Neuronal stem cell (in vitro differentiated cells): ENCODE data around the gene ERVH48-1.
A peak's percentile ranks its signal among the peaks of the same experiment; 100 is the strongest.

ENCODE experiments used
- DNase-seq: peaks from one replicate; pipeline ENCODE4 v3.0.0-alpha.2; 2013; ENCODE audit warnings: low spot score
- H2AFZ ChIP-seq: one replicate; pipeline ENCODE4 v1.6.1; 2013; ENCODE audit warnings: mild to moderate bottlenecking, low read length, inconsistent platforms
- H2AK5ac ChIP-seq: 2 replicates; pipeline ENCODE4 v1.6.1; 2013; ENCODE audit warnings: low read depth, mild to moderate bottlenecking, inconsistent platforms, low read length, moderate library complexity, mixed read lengths
- H2BK120ac ChIP-seq: 2 replicates; pipeline ENCODE4 v1.6.1; 2013; ENCODE audit warnings: low read depth, mild to moderate bottlenecking, inconsistent platforms, low read length, moderate library complexity, mixed read lengths
- H2BK12ac ChIP-seq: one replicate; pipeline ENCODE4 v1.6.1; 2013; ENCODE audit warnings: low read length, inconsistent platforms
- H2BK15ac ChIP-seq: 2 replicates; pipeline ENCODE4 v1.6.1; 2013; ENCODE audit warnings: mild to moderate bottlenecking, low read length, inconsistent platforms, mixed read lengths
- H2BK5ac ChIP-seq: one replicate; pipeline ENCODE4 v1.6.1; 2013; ENCODE audit warnings: inconsistent platforms, mild to moderate bottlenecking, low read length, moderate library complexity
- H3K14ac ChIP-seq: one replicate; pipeline ENCODE4 v1.6.1; 2013; ENCODE audit warnings: low read length, inconsistent platforms
- H3K18ac ChIP-seq: 2 replicates; pipeline ENCODE4 v1.6.1; 2013; ENCODE audit warnings: low read length, inconsistent platforms
- H3K23ac ChIP-seq: 2 replicates; pipeline ENCODE4 v1.6.1; 2013; ENCODE audit warnings: low read depth, mild to moderate bottlenecking, mixed read lengths, low read length, inconsistent platforms; ENCODE audit not compliant: poor library complexity
- H3K27ac ChIP-seq: replicated peaks from 3 replicates; pipeline ENCODE4 v1.5.1; 2013; ENCODE audit warnings: low read length, inconsistent platforms
- H3K27me3 ChIP-seq, 3 experiments: 2 replicates each; pipeline ENCODE4 v1.6.1; 2013; ENCODE audit warnings: low read length in 3 of 3, mild to moderate bottlenecking in 2 of 3, inconsistent platforms in 1 of 3, low read depth in 1 of 3, mixed read lengths in 1 of 3, moderate library complexity in 1 of 3; ENCODE audit not compliant: control insufficient read depth in 3 of 3, insufficient read depth in 3 of 3
- H3K36me3 ChIP-seq, 2 donors: replicated peaks in 1 of 2; 2 replicates each; pipeline ENCODE4 v1.6.1; 2013; ENCODE audit warnings: low read length in 2 of 2; ENCODE audit not compliant: control insufficient read depth in 2 of 2, insufficient read depth in 2 of 2
- H3K4ac ChIP-seq: 2 replicates; pipeline ENCODE4 v1.6.1; 2013; ENCODE audit warnings: inconsistent platforms, mild to moderate bottlenecking, low read length, moderate library complexity
- H3K4me1 ChIP-seq, 2 donors: 1 replicate in 1 of 2; 2 replicates in 1 of 2; pipeline ENCODE4 v1.6.1; 2013; ENCODE audit warnings: low read length in 2 of 2, low read depth in 1 of 2; ENCODE audit not compliant: control insufficient read depth in 2 of 2, insufficient read depth in 1 of 2
- H3K4me2 ChIP-seq: one replicate; pipeline ENCODE4 v1.6.1; 2013; ENCODE audit warnings: mild to moderate bottlenecking, low read length, inconsistent platforms; ENCODE audit not compliant: insufficient read depth, poor library complexity, severe bottlenecking
- H3K4me3 ChIP-seq, 2 donors: 2 replicates each; pipeline ENCODE4 v1.5.1; 2013; ENCODE audit warnings: low read length in 2 of 2, mild to moderate bottlenecking in 2 of 2, inconsistent platforms in 1 of 2, moderate library complexity in 1 of 2
- H3K79me1 ChIP-seq: one replicate; pipeline ENCODE4 v1.6.1; 2013; ENCODE audit warnings: low read depth, mild to moderate bottlenecking, inconsistent platforms, low read length, moderate library complexity
- H3K9ac ChIP-seq: one replicate; pipeline ENCODE4 v1.6.1; 2013; ENCODE audit warnings: mild to moderate bottlenecking, low read depth, low read length, inconsistent platforms; ENCODE audit not compliant: poor library complexity
- H3K9me3 ChIP-seq, 2 donors: replicated peaks in 1 of 2; 2 replicates each; pipeline versions ENCODE3 to v1.6.1; 2013; ENCODE audit warnings: low read length in 2 of 2, mild to moderate bottlenecking in 2 of 2, inconsistent platforms in 1 of 2, low read depth in 1 of 2, mixed read lengths in 1 of 2, moderate library complexity in 1 of 2; ENCODE audit not compliant: control insufficient read depth in 2 of 2, insufficient read depth in 1 of 2
- H4K8ac ChIP-seq: one replicate; pipeline ENCODE4 v1.6.1; 2013; ENCODE audit warnings: low read depth, mild to moderate bottlenecking, inconsistent platforms, low read length, moderate library complexity
- H4K91ac ChIP-seq: one replicate; pipeline ENCODE4 v1.6.1; 2013; ENCODE audit warnings: low read length, low read depth, mild to moderate bottlenecking, inconsistent platforms; ENCODE audit not compliant: poor library complexity
- WGBS, 2 donors: extraction: QIAGEN DNeasy Blood & Tissue Kit; methylation state at CpG; one replicate each; pipeline ENCODE4 v1.1.7; 2013; ENCODE audit warnings: missing lambda C conversion rate in 2 of 2, mixed read lengths in 1 of 2; ENCODE audit not compliant: insufficient read length in 2 of 2, insufficient replicate concordance in 1 of 2; ENCODE audit errors: extremely low coverage in 2 of 2; 5-methylcytosine and 5-hydroxymethylcytosine counted together

The ERVH48-1 gene

DNA sequence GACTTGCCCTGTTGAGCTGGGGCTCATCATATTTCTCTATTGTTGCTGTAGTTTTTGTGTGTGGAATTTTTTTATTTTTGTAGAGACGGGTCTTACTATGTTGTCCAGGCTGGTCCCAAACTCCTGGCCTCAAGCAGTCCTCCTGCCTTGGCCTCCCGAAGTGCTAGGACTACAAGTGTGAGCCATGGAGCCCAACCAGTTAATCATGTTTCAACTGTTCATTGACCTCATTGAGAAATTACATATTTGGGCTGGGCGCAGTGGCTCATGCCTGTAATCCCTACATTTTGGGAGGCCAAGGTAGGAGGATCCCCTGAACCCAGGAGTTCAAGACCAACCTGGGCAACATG is 39.8 kb upstream of the ERVH48-1 start:
- peak overlapping the region; percentile 8 for H3K14ac ChIP-seq
- no CpG with 5 or more reads among the region's 3 CpGs for WGBS, 2 donors
- no peak overlapping the region for H4K91ac ChIP-seq
- H3K23ac ChIP-seq: no peak overlapping the region
- H3K4ac ChIP-seq: no peak overlapping the region
- H3K36me3 ChIP-seq: no peaks in the 10 kb centered on the region
- H3K27me3 ChIP-seq: no peaks in the 10 kb centered on the region
- no peak overlapping the region for H3K27ac ChIP-seq
- no peak overlapping the region for H2BK12ac ChIP-seq
- peak overlapping the region; percentile 81 for H2AK5ac ChIP-seq
- no peak overlapping the region for H2AFZ ChIP-seq
- no peak overlapping the region for H3K4me2 ChIP-seq
- no peak overlapping the region for H4K8ac ChIP-seq
- no peak overlapping the region for H3K9ac ChIP-seq
- H3K4me1 ChIP-seq: peaks cover 0 to 2% of the 10 kb centered on the region in 2 donors
- no peaks in the 10 kb centered on the region for H3K9me3 ChIP-seq
- no peak overlapping the region for H2BK5ac ChIP-seq
- H3K79me1 ChIP-seq: no peaks in the 10 kb centered on the region
- no peak overlapping the region for H3K18ac ChIP-seq
- H3K4me3 ChIP-seq: no peak overlapping the region
- H2BK120ac ChIP-seq: no peak overlapping the region
- no peak for DNase-seq
- no peak overlapping the region for H2BK15ac ChIP-seq

DNA sequence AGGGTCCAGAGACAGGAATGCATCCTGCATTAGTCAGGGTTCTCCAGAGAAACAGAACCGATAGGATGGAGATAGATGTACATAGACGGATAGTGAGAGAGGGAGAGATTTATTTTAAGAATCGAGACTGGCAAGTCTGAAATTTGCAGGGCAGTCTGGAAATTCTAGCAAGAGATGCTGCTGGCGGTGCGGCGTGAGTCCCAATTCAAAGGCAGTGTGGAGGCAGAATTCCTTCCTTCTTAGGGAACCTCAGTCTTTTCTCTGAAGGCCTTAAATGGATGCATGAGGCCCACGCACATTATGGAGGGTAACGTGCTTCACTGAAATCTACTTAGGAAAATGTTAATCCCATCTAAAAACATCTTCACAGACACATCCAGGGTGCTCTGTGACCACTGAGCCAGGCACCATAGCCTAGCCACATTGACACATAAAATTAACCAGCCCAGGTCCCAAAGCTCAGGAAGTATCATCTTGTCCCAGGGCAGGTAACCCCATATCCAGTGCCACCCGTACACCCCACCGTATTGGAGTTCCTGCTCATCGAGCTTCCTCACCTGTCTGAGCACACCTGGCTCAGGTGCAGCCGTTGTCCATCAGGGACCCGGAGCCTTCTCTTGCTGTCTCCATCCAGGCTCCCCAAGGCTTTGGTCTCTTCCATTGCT is 39.2 kb upstream of the ERVH48-1 start:
- H3K4me3 ChIP-seq: no peak overlapping the region
- no peaks in the 10 kb centered on the region for H3K9me3 ChIP-seq
- H2BK5ac ChIP-seq: no peak overlapping the region
- no peak overlapping the region for H3K27ac ChIP-seq
- H3K23ac ChIP-seq: no peak overlapping the region
- no peaks in the 10 kb centered on the region for H3K36me3 ChIP-seq
- no peak overlapping the region for H3K18ac ChIP-seq
- H2BK15ac ChIP-seq: no peak overlapping the region
- 100% methylated on average over 2 of the region's 13 CpGs; no CpG with 5 or more reads in 1 of the 2 donors for WGBS, 2 donors
- no peaks in the 10 kb centered on the region for H3K27me3 ChIP-seq
- no peak overlapping the region for H3K9ac ChIP-seq
- H2BK12ac ChIP-seq: no peak overlapping the region
- H2BK120ac ChIP-seq: no peak overlapping the region
- H4K8ac ChIP-seq: no peak overlapping the region
- peaks cover 0 to 2% of the 10 kb centered on the region in 2 donors for H3K4me1 ChIP-seq
- no peak for DNase-seq
- no peak overlapping the region for H4K91ac ChIP-seq
- peak overlapping the region; percentile 8 for H3K14ac ChIP-seq
- no peak overlapping the region for H3K4ac ChIP-seq
- H2AK5ac ChIP-seq: peak overlapping the region; percentile 81
- H2AFZ ChIP-seq: no peak overlapping the region
- H3K4me2 ChIP-seq: no peak overlapping the region
- H3K79me1 ChIP-seq: no peaks in the 10 kb centered on the region

DNA sequence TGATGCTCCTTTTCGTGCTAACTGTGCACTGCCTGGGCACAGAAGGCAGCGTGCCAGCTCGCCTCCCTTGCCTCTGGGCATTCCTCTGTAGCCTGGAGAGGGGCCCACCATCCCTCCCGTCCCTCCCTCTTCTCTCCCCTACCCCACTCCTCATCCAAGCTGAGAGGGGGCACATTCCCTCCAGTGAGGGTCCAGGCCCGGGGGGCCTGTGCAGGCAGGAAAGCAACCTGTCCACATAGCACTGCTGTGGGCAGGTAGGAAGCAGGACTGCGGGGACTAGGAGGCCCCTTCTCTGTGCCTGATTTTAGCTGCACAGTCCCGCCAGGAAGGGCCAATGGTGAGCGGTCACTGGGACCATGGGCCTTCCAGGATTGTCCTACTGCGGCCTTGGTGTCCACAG is 38.7 kb upstream of the ERVH48-1 start:
- Histone ChIP-seq H2BK12ac (no peak overlapping the region), H3K27ac (no peak overlapping the region), H4K8ac (no peak overlapping the region), H2BK15ac (no peak overlapping the region), H3K27me3 (no peaks in the 10 kb centered on the region), H4K91ac (no peak overlapping the region), H3K18ac (no peak overlapping the region), H2BK120ac (no peak overlapping the region), H3K23ac (no peak overlapping the region), H3K4ac (no peak overlapping the region), H2BK5ac (no peak overlapping the region), H3K4me2 (no peak overlapping the region), H2AFZ (no peak overlapping the region), H3K36me3 (no peaks in the 10 kb centered on the region), H3K9ac (no peak overlapping the region), H3K4me1 (peaks cover 0 to 2% of the 10 kb centered on the region in 2 donors), H3K9me3 (peaks cover 0 to under 1% of the 10 kb centered on the region in 2 donors), H3K4me3 (no peak overlapping the region), H2AK5ac (no peak overlapping the region), H3K14ac (no peak overlapping the region), H3K79me1 (no peaks in the 10 kb centered on the region)
- DNase-seq: no peak
- WGBS, 2 donors: no CpG with 5 or more reads among the region's 9 CpGs

DNA sequence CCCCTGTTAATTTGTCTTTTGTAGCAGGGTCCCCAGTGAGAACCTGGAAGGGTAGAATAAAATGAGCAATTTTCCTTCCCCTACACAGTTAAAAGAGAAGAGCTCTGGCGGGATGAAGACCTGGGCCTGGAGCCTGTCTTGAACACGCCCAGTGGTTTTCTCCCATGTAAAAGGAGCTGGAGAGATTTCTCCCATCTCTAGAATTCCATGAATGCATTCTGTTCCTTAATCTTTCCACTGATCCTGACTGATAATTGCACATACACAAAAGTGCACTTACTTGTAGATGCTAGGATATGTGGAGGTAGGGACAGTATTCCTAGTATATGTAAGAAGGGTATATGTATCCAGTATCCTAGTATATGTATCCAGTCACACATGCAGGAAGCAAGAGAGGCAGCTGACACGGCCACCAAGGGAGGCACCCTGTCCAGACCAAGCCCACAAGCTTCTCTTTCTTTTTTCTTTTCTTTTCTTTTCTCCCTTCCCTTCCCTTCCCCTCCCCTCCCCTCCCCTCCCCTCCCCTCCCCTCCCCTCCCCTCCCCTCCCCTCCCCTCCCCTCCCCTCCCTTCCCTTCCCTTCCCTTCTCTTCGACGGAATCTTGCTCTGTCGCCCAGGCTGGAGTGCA is 37.1 kb upstream of the ERVH48-1 start:
- no peak for DNase-seq
- no peak overlapping the region for H3K18ac ChIP-seq
- no peak overlapping the region for H2BK120ac ChIP-seq
- H3K4me2 ChIP-seq: no peak overlapping the region
- WGBS, 2 donors: no CpG with 5 or more reads among the region's 6 CpGs
- H3K79me1 ChIP-seq: no peaks in the 10 kb centered on the region
- H3K27me3 ChIP-seq: no peaks in the 10 kb centered on the region
- no peak overlapping the region for H4K91ac ChIP-seq
- H3K4ac ChIP-seq: no peak overlapping the region
- H2AFZ ChIP-seq: no peak overlapping the region
- H2BK5ac ChIP-seq: no peak overlapping the region
- peaks cover 0 to 2% of the 10 kb centered on the region in 2 donors for H3K4me1 ChIP-seq
- H3K14ac ChIP-seq: no peak overlapping the region
- no peak overlapping the region for H2AK5ac ChIP-seq
- H3K4me3 ChIP-seq: no peak overlapping the region
- H2BK12ac ChIP-seq: no peak overlapping the region
- no peaks in the 10 kb centered on the region for H3K36me3 ChIP-seq
- no peak overlapping the region for H3K9ac ChIP-seq
- no peak overlapping the region for H3K27ac ChIP-seq
- no peak overlapping the region for H4K8ac ChIP-seq
- H3K23ac ChIP-seq: no peak overlapping the region
- H3K9me3 ChIP-seq: peaks cover 0 to 2% of the 10 kb centered on the region in 2 donors
- H2BK15ac ChIP-seq: no peak overlapping the region
